HepG2 (cell line): Measurements from ENCODE around the gene HIPK3. TPM values are rescaled to one million over a fixed set of nuclear protein-coding genes. Genes with fewer than 3 reads are reported as not detected.

Source experiments
- ATAD3A ChIP-seq: sonication (generic); formaldehyde crosslinking; IDR thresholded peaks from 2 replicates; pipeline ENCODE4 v1.4.0; 2020; ENCODE audit warnings: missing genetic modification reagents
- ATF4 ChIP-seq, 2 experiments: fragments of 450-650 bp in 1 of 2; sonication (generic) in 1 of 2; formaldehyde crosslinking; IDR thresholded peaks; 2 replicates each; pipeline versions ENCODE4 v1.5.0 to v1.8.0; 2020 to 2022; ENCODE audit warnings: mild to moderate bottlenecking in 1 of 2, missing genetic modification reagents in 1 of 2
- BCLAF1 ChIP-seq: fragments of 450-650 bp; IDR thresholded peaks from 2 replicates; pipeline ENCODE4 v1.6.1; 2017; ENCODE audit warnings: mild to moderate bottlenecking
- BHLHE40 ChIP-seq: IDR thresholded peaks from 2 replicates; pipeline ENCODE4 v1.6.1; 2011; ENCODE audit warnings: low read length, improper control_type of control experiment
- NFYC ChIP-seq: IDR thresholded peaks from 2 replicates; pipeline ENCODE4 v1.6.1; 2016; ENCODE audit warnings: missing genetic modification reagents, missing compliant biosample characterization
- NPAS2 ChIP-seq: sonication (generic); formaldehyde crosslinking; IDR thresholded peaks from 2 replicates; pipeline ENCODE4 v1.8.0; 2022; ENCODE audit warnings: mild to moderate bottlenecking, missing genetic modification reagents, borderline replicate concordance
- PHF5A ChIP-seq: IDR thresholded peaks from one replicate; pipeline ENCODE4 v1.6.1; 2018; ENCODE audit warnings: low read depth, missing genetic modification reagents; ENCODE audit not compliant: unreplicated experiment
- SPEN ChIP-seq: sonication (generic); formaldehyde crosslinking; IDR thresholded peaks from 2 replicates; pipeline ENCODE4 v1.5.1; 2020; ENCODE audit warnings: low read depth, mild to moderate bottlenecking, missing genetic modification reagents
- STAG1 ChIP-seq: sonication (generic); formaldehyde crosslinking; IDR thresholded peaks from 2 replicates; pipeline ENCODE4 v1.4.0; 2020; ENCODE audit warnings: missing genetic modification reagents
- TCF7 ChIP-seq: sonication (generic); IDR thresholded peaks from 2 replicates; pipeline ENCODE4 v1.6.1; 2016; ENCODE audit warnings: antibody characterized with exemption, low read depth
- TFDP1 ChIP-seq: IDR thresholded peaks from 2 replicates; pipeline ENCODE4 v1.6.1; 2016; ENCODE audit warnings: missing compliant biosample characterization, missing genetic modification reagents, borderline replicate concordance
- ZBTB21 ChIP-seq: sonication (generic); formaldehyde crosslinking; IDR thresholded peaks from 2 replicates; pipeline ENCODE4 v1.4.0; 2020; ENCODE audit warnings: missing genetic modification reagents
- ZFP37 ChIP-seq: sonication (generic); formaldehyde crosslinking; IDR thresholded peaks from 2 replicates; pipeline ENCODE4 v1.4.0; 2020; ENCODE audit warnings: missing genetic modification reagents, borderline replicate concordance
- ZNF331 ChIP-seq: sonication (generic); formaldehyde crosslinking; IDR thresholded peaks from 2 replicates; pipeline ENCODE4 v1.4.0; 2020; ENCODE audit warnings: missing genetic modification reagents
- ZNF382 ChIP-seq: sonication (generic); formaldehyde crosslinking; IDR thresholded peaks from 2 replicates; pipeline ENCODE4 v1.5.0; 2020; ENCODE audit warnings: missing genetic modification reagents, mild to moderate bottlenecking, borderline replicate concordance
- ZNF607 ChIP-seq: sonication (generic); formaldehyde crosslinking; IDR thresholded peaks from 2 replicates; pipeline ENCODE4 v1.5.1; 2020; ENCODE audit warnings: missing genetic modification reagents, mild to moderate bottlenecking, borderline replicate concordance
- polyA plus RNA-seq, 8 experiments: library from polyadenylated mRNA; depleted of rRNA in 3 of 8; stranded (reverse) in 7 of 8; unstranded in 1 of 8; fragments of >200 nt; fragmentation: Illumina TruSeq in 4 of 8; extraction: Trizol in 4 of 8; gene quantifications; 2 replicates each; pipeline versions ENCODE4 v1.2.1 to v1.2.3, GENCODE V29; 2011 to 2016; ENCODE audit warnings: low read depth in 4 of 8, missing spikeins in 1 of 8, mixed read lengths in 1 of 8; ENCODE audit not compliant: insufficient read depth in 1 of 8
- total RNA-seq, 5 experiments: library from RNA; depleted of rRNA; stranded (reverse); fragments of >200 nt; fragmentation: Illumina TruSeq; extraction: Trizol; gene quantifications; 2 replicates each; pipeline ENCODE4 v1.2.3, GENCODE V29; 2016; ENCODE audit warnings: low read depth in 1 of 5
- TF ChIP-seq, protein P1 (sequence below): sonication (generic); formaldehyde crosslinking; IDR thresholded peaks from 2 replicates; pipeline ENCODE4 v1.8.0; 2022; ENCODE audit warnings: mild to moderate bottlenecking, missing genetic modification reagents, moderate library complexity
- TF ChIP-seq, protein P2 (sequence below): sonication (generic); formaldehyde crosslinking; IDR thresholded peaks from 2 replicates; pipeline ENCODE4 v1.4.0; 2020; ENCODE audit warnings: mild to moderate bottlenecking, missing genetic modification reagents

Gene HIPK3
- total and polyA plus RNA-seq, 2 of the 13 experiments (the other 11 are each of a cell fraction or from before 2014, with no cell fraction given), result 20.5 to 44.3 TPM

DNA sequence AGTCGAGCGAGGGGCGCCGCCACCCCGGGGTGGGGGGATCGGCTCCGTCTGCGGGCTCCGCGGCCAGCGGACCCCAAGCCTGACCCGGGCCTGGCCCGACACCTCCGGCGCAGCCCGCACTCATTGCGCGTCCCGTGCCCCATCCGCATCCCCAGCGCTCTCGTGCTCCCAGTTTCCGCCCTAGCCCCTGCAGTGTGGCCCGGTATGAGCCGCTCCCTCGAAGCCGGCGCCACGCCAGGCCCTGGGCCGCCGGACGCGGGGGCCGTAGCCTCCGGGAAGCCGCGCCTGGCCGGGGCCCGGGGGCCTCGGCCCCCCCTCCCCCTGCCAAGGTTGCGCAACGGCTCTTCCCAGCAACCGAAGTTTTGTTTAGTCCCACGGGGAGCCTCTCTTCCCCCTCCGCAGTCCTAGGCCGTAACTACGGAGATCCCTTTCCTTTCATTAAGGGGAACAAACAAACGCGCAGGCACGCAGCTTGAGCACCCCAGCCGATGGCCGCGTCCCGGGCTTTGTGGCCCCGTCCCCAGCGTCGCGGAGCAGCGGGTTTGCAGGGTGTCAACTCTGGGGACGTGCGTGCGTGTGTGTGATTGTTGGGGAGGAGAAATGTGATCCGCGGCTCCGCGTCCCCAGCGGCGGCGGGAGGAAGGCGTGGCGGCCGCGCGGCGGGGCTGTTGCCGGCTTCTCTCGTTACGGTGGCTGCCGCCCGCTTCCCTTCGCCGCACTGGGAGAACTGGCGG, 883 bp downstream of the HIPK3 start (continued):
- TF ChIP-seq PHF5A (CRISPR knock-in tag), result no peak
- TF ChIP-seq STAG1 (CRISPR knock-in tag), result no peak
- no peak for TF ChIP-seq ZBTB21
- peak; percentile 22; the same call in 1 of the 2 replicates for TF ChIP-seq ZNF607
- TF ChIP-seq ZNF382 (CRISPR knock-in tag), result no peak
- peak in 1 of 2 experiments; percentile 61; a peak in 2 of 4 replicates for TF ChIP-seq ATF4 (CRISPR knock-in tag; IDR thresholded peaks at IDR 0.05)
- TF ChIP-seq TCF7, result no peak
- TF ChIP-seq BCLAF1, result no peak
- TF ChIP-seq NPAS2 (CRISPR knock-in tag), result no peak
- TF ChIP-seq, protein P1, sequence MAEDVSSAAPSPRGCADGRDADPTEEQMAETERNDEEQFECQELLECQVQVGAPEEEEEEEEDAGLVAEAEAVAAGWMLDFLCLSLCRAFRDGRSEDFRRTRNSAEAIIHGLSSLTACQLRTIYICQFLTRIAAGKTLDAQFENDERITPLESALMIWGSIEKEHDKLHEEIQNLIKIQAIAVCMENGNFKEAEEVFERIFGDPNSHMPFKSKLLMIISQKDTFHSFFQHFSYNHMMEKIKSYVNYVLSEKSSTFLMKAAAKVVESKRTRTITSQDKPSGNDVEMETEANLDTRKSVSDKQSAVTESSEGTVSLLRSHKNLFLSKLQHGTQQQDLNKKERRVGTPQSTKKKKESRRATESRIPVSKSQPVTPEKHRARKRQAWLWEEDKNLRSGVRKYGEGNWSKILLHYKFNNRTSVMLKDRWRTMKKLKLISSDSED (CRISPR knock-in tag), result no peak
- TF ChIP-seq SPEN, result peak; percentile 66
- TF ChIP-seq ZFP37 (CRISPR knock-in tag), result no peak
- TF ChIP-seq ATAD3A, result no peak
- TF ChIP-seq TFDP1 (CRISPR knock-in tag), result peak; percentile 66
- TF ChIP-seq, protein P2, sequence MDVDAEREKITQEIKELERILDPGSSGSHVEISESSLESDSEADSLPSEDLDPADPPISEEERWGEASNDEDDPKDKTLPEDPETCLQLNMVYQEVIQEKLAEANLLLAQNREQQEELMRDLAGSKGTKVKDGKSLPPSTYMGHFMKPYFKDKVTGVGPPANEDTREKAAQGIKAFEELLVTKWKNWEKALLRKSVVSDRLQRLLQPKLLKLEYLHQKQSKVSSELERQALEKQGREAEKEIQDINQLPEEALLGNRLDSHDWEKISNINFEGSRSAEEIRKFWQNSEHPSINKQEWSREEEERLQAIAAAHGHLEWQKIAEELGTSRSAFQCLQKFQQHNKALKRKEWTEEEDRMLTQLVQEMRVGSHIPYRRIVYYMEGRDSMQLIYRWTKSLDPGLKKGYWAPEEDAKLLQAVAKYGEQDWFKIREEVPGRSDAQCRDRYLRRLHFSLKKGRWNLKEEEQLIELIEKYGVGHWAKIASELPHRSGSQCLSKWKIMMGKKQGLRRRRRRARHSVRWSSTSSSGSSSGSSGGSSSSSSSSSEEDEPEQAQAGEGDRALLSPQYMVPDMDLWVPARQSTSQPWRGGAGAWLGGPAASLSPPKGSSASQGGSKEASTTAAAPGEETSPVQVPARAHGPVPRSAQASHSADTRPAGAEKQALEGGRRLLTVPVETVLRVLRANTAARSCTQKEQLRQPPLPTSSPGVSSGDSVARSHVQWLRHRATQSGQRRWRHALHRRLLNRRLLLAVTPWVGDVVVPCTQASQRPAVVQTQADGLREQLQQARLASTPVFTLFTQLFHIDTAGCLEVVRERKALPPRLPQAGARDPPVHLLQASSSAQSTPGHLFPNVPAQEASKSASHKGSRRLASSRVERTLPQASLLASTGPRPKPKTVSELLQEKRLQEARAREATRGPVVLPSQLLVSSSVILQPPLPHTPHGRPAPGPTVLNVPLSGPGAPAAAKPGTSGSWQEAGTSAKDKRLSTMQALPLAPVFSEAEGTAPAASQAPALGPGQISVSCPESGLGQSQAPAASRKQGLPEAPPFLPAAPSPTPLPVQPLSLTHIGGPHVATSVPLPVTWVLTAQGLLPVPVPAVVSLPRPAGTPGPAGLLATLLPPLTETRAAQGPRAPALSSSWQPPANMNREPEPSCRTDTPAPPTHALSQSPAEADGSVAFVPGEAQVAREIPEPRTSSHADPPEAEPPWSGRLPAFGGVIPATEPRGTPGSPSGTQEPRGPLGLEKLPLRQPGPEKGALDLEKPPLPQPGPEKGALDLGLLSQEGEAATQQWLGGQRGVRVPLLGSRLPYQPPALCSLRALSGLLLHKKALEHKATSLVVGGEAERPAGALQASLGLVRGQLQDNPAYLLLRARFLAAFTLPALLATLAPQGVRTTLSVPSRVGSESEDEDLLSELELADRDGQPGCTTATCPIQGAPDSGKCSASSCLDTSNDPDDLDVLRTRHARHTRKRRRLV (CRISPR knock-in tag), result no peak
- TF ChIP-seq ZNF331 (CRISPR knock-in tag), result no peak
- TF ChIP-seq BHLHE40, result no peak; the same call in 1 of the 2 replicates
- no peak for TF ChIP-seq NFYC
